ENCODE data around the gene UNC45A. TPM values are rescaled to one million over a fixed set of nuclear protein-coding genes. Genes with fewer than 3 reads are reported as not detected.

UNC45A gene
- polyA plus RNA-seq, 3 donors, result 29.3 to 42.6 (median 30.4) TPM

GRCh38 chr15:90912770-90913075 is 22.4 kb upstream of the UNC45A start:
- Histone ChIP-seq H3K4me1 (ENCODE audit: control insufficient read depth in 1 of 2, insufficient read depth in 2 of 2, low read length in 2 of 2) (peaks cover 49 to 55% of the 10 kb centered on the region in 2 donors), H3K36me3 (replicated peaks in 1 of 2; ENCODE audit: control insufficient read depth in 1 of 2, insufficient read depth in 2 of 2, low read length in 2 of 2) (peaks cover 58 to 69% of the 10 kb centered on the region in 2 donors), H3K9ac (ENCODE audit: insufficient read depth, low read length, poor library complexity, severe bottlenecking) (no peak overlapping the region), H3K4me3 (replicated peaks in 1 of 3; ENCODE audit: low read depth in 2 of 3, low read length in 3 of 3) (no peak overlapping the region), H3K4me2 (replicated peaks; ENCODE audit: extremely low read depth, low read length, poor library complexity, severe bottlenecking) (no peak overlapping the region), H3K9me3 (replicated peaks in 1 of 2; ENCODE audit: control insufficient read depth in 1 of 2, insufficient read depth in 1 of 2, low read length in 2 of 2) (no peaks in the 10 kb centered on the region), H3K27ac (ENCODE audit: low read depth in 1 of 2, low read length in 2 of 2) (peak overlapping the region; percentile 83 to 93), H4K20me1 (ENCODE audit: insufficient read depth, low read length) (peaks cover 5% of the 10 kb centered on the region), H3K79me2 (ENCODE audit: insufficient read depth, low read length) (peaks cover 30% of the 10 kb centered on the region), H2AFZ (ENCODE audit: insufficient read depth, low read depth, low read length, poor library complexity, severe bottlenecking) (no peak overlapping the region), H3K27me3 (ENCODE audit: control insufficient read depth in 2 of 2, insufficient read depth in 2 of 2, low read length in 2 of 2) (no peaks in the 10 kb centered on the region)
- 100% methylated on average over 6 of the region's 7 CpGs for WGBS (ENCODE audit: insufficient coverage)
- Mint-ChIP-seq H3K36me3 (peaks cover 73 to 88% of the 10 kb centered on the region in 2 donors), H3K4me3 (no peak overlapping the region), H3K9me3 (peaks cover 0 to 2% (median 0%) of the 10 kb centered on the region in 7 donors), H3K4me1 (peaks cover 52% of the 10 kb centered on the region), H3K27me3 (ENCODE audit: low read depth in 3 of 3) (peaks cover 0 to 7% (median 1%) of the 10 kb centered on the region in 3 donors), H3K27ac (peak overlapping the region in 4 of 7 donors; percentile 40 to 98 (median 97))
- intact Hi-C loops (cut with micrococcal nuclease), result loop anchor here in 1 of 2 donors (10.0 kb wide), 1 partner anchor 942 kb away; the partner anchor contains the start of gene SLCO3A1
- no peak for DNase-seq
- TF ChIP-seq CTCF (IDR thresholded peaks at IDR 0.05), result no peak

GRCh38 chr15:90913398-90913944 is 21.6 kb upstream of the UNC45A start:
- Histone ChIP-seq H3K4me1 (ENCODE audit: control insufficient read depth in 1 of 2, insufficient read depth in 2 of 2, low read length in 2 of 2) (peaks cover 49 to 55% of the 10 kb centered on the region in 2 donors), H3K27ac (ENCODE audit: low read depth in 1 of 2, low read length in 2 of 2) (peak overlapping the region; percentile 83 to 93), H2AFZ (ENCODE audit: insufficient read depth, low read depth, low read length, poor library complexity, severe bottlenecking) (no peak overlapping the region), H3K9me3 (replicated peaks in 1 of 2; ENCODE audit: control insufficient read depth in 1 of 2, insufficient read depth in 1 of 2, low read length in 2 of 2) (no peaks in the 10 kb centered on the region), H3K4me3 (replicated peaks in 1 of 3; ENCODE audit: low read depth in 2 of 3, low read length in 3 of 3) (peak overlapping the region in 1 of 3 experiments; percentile 40), H3K4me2 (replicated peaks; ENCODE audit: extremely low read depth, low read length, poor library complexity, severe bottlenecking) (peak overlapping the region; percentile 17), H3K36me3 (replicated peaks in 1 of 2; ENCODE audit: control insufficient read depth in 1 of 2, insufficient read depth in 2 of 2, low read length in 2 of 2) (peaks cover 60 to 70% of the 10 kb centered on the region in 2 donors), H3K79me2 (ENCODE audit: insufficient read depth, low read length) (peaks cover 32% of the 10 kb centered on the region), H3K27me3 (ENCODE audit: control insufficient read depth in 2 of 2, insufficient read depth in 2 of 2, low read length in 2 of 2) (no peaks in the 10 kb centered on the region), H4K20me1 (ENCODE audit: insufficient read depth, low read length) (peaks cover 5% of the 10 kb centered on the region), H3K9ac (ENCODE audit: insufficient read depth, low read length, poor library complexity, severe bottlenecking) (no peak overlapping the region)
- peaks cover 52% of the 10 kb centered on the region for H3K4me1 Mint-ChIP-seq
- TF ChIP-seq CTCF (IDR thresholded peaks at IDR 0.05), result no peak
- DNase-seq, result peak in 1 of 3 donors; percentile 1
- WGBS (ENCODE audit: insufficient coverage), result 100% methylated on average over 5 of the region's 12 CpGs
- peaks cover 0 to 7% (median 1%) of the 10 kb centered on the region in 3 donors for H3K27me3 Mint-ChIP-seq (ENCODE audit: low read depth in 3 of 3)
- peak overlapping the region; percentile 95 to 98 (median 97) for H3K27ac Mint-ChIP-seq
- no peak overlapping the region for H3K4me3 Mint-ChIP-seq
- peaks cover 74 to 90% of the 10 kb centered on the region in 2 donors for H3K36me3 Mint-ChIP-seq
- peaks cover 0 to 2% (median 0%) of the 10 kb centered on the region in 7 donors for H3K9me3 Mint-ChIP-seq
- intact Hi-C loops (cut with micrococcal nuclease), result loop anchor here in 1 of 2 donors (10.0 kb wide), 1 partner anchor 941 kb away; the partner anchor contains the start of gene SLCO3A1

All from CD14-positive monocyte (primary cell).